HFF-Myc (cell line): ENCODE data around the gene PDHX.

Experiments used
- DNase-seq: peaks from one replicate; pipeline ENCODE4 v3.0.0-alpha.2; 2011; ENCODE audit warnings: low read depth; ENCODE audit errors: extremely low read depth
- H3K4me3 ChIP-seq: replicated peaks from 2 replicates; pipeline ENCODE4 v1.5.1; 2011; ENCODE audit warnings: low read depth, mild to moderate bottlenecking, control low read depth, low read length
- TF ChIP-seq, protein P1 (sequence below): IDR thresholded peaks from 2 replicates; pipeline ENCODE4 v1.5.1; 2012; ENCODE audit warnings: mild to moderate bottlenecking, low read depth, low read length, control low read depth; ENCODE audit errors: missing control alignments

The PDHX gene

DNA sequence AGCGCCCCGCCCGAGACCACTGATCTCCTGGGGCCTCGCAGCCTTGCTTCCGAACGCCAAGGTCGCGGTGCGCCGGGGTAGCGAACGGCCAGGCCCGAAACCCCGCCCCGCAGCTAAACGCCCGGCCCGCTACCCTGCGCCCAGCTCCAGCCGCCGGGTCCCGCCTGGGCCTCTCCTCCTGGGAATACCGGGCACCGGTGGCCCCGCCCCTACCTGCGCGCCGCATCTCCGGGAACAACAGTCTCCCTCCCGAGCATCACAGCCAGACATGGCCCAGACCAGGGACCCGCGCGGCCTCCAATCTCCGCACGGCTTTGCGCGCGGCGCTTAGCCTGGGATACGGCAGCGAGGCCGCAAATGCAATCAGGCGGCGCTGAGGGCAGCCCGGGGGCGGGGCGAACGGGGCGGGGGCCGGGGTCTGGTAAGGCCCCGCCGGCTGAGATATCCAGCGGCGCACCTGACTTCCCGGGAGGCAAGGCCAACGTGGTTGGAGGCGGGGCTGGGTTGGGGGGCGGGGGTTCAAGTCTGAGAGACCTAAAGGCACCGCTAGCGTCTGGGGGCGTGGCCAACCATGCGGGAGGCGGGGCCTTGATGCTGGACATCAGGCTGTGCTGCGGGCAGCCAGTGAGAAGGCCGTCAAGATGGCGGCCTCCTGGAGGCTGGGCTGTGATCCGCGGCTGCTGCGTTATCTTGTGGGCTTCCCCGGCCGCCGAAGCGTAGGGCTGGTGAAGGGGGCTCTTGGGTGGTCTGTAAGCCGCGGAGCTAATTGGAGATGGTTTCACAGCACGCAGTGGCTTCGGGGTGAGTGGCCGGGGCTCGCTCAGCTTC lies at the start of gene PDHX, which contains the start of gene APIP:
Gene PDHX, plus strand, starts transcription at position 604 of the 828 bp plus-strand sequence. Its CDS starts 38 bp downstream, at position 642.
Gene APIP, minus strand, starts transcription at position 365 of the 828 bp plus-strand sequence. Its CDS starts 95 bp downstream, at position 270.
- peak within 1 kb of the TSS; percentile 63 for H3K4me3 ChIP-seq
- DNase-seq, result peak; percentile 93

DNA sequence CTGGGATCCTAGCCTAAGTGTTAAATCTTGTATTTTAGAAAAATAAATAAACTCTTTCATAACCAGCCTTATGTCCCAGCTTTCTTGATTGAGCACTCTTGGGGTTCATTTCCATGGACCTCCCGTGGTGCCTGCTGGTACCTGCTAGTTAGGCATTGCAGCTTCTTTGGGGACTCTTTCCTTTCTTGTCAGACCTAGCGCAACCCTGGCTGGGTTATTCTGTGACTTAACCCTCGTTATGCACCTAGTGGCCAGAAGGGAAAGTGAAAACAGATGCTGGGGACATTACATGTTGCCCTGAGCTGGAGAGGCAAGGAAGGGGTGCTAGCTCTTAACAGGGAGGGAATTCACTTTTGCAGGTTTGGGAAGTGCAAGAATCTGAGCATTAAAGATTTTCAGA lies 47.0 kb upstream of the PDHX start:
- no peak for DNase-seq
- H3K4me3 ChIP-seq, result no peak overlapping the region
- TF ChIP-seq, protein P1, sequence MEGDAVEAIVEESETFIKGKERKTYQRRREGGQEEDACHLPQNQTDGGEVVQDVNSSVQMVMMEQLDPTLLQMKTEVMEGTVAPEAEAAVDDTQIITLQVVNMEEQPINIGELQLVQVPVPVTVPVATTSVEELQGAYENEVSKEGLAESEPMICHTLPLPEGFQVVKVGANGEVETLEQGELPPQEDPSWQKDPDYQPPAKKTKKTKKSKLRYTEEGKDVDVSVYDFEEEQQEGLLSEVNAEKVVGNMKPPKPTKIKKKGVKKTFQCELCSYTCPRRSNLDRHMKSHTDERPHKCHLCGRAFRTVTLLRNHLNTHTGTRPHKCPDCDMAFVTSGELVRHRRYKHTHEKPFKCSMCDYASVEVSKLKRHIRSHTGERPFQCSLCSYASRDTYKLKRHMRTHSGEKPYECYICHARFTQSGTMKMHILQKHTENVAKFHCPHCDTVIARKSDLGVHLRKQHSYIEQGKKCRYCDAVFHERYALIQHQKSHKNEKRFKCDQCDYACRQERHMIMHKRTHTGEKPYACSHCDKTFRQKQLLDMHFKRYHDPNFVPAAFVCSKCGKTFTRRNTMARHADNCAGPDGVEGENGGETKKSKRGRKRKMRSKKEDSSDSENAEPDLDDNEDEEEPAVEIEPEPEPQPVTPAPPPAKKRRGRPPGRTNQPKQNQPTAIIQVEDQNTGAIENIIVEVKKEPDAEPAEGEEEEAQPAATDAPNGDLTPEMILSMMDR, result peak; percentile 24

More for the DNA sequence above, at the start of gene PDHX, which contains the start of gene APIP:
- TF ChIP-seq, protein P1, result no peak

DNA sequence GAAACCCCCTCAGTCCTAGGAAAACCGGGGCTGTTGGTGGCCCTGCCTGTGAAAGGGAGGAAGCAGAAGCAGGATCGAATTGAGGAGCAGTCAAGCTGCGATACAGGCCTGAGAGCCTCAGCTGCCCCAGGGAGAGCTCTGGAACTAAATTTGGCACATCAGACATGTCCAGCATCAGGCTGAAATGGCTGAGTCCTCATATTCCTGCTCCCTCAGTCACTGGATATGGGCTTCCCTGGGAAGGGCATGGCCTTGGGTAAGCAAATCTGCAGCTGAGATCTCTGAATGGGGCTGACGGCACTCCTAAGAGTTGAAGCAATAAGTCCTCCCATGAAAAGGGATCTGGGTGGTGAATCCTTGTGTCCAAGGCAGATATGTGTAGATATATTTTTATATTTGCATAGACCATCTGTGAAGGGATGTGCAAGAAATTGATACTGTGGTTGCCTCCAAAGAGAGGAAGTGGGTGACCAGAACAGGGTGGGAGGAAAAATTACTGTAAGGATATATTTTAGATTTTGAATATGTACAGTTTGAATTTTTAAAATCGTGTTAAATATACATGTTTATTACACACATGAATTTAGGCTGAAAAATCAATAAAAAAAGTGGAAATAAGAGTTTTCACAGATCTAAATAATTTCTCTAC lies 45.7 kb upstream of the PDHX start:
- TF ChIP-seq, protein P1, result no peak
- no peak overlapping the region for H3K4me3 ChIP-seq
- DNase-seq, result no peak

DNA sequence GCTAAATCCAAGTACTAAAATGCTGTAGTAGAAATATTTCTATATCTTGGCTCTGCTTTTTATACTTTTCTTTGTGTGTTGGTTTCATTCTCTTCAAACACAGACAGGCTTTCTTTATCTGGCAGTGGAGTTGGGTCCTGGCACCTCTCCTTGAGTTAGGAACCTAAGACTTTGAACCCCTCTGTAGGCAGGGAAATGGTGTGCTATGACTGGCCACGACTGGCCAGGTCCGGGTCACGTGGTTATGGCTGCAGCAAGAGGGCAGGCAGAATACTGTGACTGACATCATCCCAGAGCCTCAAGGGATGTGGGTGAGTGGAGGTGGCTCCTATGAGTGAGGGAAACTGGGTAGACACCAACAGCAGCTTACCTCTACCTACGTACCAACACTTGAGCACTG lies 42.2 kb upstream of the PDHX start:
- TF ChIP-seq, protein P1, result no peak
- H3K4me3 ChIP-seq, result no peak overlapping the region
- DNase-seq, result no peak

DNA sequence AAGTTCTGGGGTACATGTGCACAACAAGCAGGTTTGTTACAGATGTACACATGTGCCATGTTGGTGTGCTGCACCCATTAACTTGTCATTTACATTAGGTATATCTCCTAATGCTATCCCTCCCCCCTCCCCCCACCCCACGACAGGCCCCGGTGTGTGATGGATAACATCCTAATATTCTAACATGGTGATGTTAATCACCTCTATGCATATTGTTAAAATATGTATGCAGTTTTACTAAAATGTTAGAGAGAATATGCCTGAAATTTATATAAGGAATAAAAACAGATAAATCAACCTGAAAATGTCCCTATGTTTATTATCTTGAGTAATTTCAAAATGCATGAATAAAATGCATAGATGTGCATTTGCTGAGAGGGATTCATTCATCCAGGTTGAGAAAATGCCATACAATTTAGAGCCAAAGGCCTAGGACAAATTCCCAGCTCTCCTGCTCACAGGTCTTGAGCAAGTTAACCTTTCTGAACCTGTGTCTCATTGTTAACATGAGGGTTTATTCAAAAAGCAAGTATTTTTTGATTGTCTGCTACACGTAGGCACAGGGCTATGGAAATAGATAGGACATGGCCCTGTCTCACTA lies 38.9 kb upstream of the PDHX start:
- TF ChIP-seq, protein P1, result no peak
- no peak for DNase-seq
- no peak overlapping the region for H3K4me3 ChIP-seq

DNA sequence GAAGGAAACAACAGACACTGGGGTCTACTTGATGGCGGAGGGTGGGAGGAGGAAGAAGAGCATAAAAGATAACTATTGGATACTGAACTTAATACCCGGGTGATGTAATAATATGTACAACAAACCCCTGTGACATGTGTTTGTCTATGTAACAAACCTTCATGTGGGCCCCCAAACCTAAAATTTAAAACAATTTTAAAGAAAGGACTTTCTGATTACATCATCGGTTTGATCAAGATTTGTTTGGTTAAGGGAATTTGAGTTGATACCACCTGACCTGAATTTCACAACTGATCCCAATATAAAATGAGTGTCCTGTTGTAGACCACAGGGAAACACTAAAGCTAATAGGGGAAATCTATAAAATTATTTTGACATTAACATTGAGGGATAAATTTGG lies 34.5 kb upstream of the PDHX start:
- no peak overlapping the region for H3K4me3 ChIP-seq
- DNase-seq, result no peak
- TF ChIP-seq, protein P1, result no peak
